KBM-7 (cell line): ENCODE results near the gene PNPLA7.
"Not testable (repeated sequence)": the region's sequence is repeated elsewhere in the genome, so short reads cannot be mapped to it uniquely, and the experiment has no call there.

Experiments used
- DNase-seq: peaks from one replicate; pipeline ENCODE4 v3.0.0-alpha.2; 2015
- in situ Hi-C: fragments of 300-500 bp; cut with MboI; formaldehyde crosslinking; loops from 2 replicates; pipeline ENCODE4 v1.14.3; 2020; ENCODE audit warnings: low sequenced_read_pairs, low pct_unique_long_range_greater_than_20kb, mixed read lengths

PNPLA7 gene

DNA sequence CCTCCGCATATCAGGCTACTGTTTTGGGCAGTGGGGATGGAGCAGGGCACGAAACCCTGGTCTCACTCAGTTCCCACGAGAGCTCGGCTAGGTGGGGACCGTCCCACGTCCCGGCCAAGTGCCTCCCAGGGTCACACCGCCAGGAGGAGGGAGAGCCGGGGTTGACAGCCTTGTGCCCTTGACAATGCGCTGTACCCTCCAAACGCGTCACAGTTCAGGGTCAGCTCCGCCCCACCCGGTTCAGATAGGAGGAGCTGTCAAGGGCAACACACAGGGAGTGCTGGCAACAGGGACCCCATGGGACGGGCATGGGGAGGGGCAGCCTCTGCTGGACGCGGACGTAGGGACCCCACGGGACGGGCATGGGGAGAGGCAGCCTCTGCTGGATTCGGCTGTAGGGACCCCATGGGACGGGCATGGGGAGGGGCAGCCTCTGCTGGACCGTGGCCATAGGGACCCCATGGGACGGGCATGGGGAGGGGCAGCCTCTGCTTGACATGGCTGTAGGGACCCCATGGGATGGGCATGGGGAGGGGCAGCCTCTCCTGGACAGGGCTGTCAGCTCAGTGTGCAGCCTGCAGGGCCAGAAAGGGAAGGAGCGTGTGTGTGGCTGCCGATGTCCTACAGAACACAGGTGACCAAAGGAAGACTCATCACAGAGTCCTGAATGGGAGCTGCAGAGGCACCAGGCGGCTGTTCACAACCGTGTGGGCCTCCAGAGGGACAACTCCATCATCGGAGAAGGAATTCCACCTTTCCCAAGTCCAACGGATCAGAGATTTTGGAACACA is 29.4 kb downstream of the PNPLA7 start:
- in situ Hi-C loops, result no loop called here
- no peak for DNase-seq

DNA sequence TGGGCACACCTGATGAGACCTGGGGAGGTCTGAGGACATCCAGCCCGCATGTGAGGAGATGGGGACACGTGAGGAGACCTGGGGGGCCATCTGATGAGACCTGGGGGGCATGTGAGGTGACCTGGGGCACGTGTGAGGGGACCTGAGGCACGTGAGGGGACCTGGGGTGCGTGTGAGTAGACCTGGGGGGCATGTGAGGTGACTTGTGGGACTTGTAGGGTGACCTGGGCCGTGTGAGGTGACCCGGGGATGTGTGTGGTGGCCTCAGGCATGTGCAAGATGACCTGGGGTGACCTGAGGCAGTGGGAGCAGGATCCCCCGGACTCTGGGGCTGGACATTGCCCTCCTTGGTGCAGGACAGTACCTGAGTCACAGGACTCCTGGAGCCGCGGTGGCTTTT is 30.6 kb downstream of the PNPLA7 start:
- no peak for DNase-seq
- in situ Hi-C loops, result no loop called here

DNA sequence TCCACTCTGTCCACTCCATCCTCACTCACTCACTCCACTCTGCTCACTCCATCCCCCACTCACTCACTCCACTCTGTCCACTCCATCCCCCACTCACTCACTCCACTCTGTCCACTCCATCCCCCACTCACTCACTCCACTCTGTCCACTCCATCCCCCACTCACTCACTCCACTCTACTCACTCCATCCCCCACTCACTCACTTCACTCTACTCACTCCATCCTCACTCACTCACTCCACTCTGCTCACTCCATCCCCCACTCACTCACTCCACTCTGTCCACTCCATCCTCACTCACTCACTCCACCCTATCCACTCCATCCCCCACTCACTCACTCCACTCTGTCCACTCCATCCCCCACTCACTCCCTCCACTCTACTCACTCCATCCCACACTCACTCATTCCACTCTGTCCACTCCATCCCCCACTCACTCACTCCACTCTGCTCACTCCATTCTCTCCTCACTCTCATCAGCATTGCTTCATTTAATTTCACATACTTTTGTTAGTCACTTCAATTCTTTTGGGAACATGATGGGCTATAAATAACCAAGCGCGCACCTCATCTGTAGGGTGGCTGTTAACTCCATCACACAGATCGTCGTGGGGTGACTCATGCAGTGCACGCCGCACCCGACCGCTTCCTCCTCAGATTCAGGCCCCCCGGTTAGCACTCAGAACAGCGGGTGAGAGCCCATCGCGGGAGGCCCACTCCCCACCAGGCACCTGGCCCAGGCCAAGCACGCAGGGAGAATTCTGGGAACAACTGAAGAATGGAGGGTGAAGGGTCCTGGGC is 31.3 kb downstream of the PNPLA7 start:
- DNase-seq, in situ Hi-C loops: not testable (repeated sequence)

DNA sequence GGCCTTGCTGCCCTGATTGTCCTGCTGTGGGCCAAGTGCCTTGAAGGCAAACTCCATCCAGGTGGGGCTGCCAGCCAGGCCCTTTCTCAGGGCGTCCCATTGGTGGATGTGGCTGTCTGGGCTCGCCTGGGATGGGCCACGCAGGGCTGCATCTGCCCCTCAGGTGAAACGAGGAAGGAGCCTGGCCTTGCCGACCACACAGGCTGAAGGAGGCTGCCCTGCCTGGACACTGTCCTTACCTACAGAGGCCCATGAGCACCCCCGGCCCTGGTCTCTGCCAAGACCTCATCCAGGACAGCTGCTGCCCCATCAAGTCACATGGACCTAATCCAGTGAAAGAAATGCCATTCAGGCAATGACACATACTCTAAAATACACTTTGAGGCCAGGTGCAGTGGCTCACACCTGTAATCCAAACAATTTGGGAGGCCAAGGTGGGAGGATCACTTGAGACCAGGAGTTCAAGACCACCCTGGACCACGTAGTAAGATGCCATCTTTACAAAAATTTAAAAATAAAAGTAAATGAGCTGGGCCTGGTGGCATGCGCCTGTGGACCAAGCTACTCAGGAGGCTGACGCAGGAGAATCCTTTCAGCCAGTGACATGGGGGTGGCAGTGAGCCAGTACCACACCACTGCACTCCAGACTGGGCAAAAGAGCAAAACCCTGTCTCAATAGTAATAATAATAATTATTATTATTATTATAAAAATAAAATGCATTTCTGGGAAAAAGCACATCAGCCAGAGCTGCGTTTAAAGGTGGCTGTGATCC is 33.9 kb downstream of the PNPLA7 start:
- no peak for DNase-seq
- in situ Hi-C loops, result no loop called here

DNA sequence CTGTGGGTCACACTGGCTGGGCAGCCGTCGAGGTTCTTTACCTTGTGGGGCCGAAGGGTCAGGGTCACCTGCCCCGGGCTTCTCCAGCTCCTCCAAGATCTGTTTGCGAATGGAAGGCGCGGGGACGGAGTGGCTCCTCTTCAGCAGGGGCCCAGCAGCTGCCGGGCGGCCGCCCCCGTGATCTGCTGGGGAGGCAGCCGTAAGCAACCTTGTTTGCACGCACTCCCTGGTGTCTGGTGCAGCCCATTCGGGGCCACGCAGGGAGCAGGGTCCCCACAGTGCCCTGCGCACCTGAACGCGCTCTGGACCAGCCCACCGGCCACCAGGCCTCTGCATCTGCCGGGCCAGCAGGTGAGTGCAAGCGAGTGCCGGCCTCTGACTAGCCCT is 34.9 kb downstream of the PNPLA7 start:
- DNase-seq, result no peak
- in situ Hi-C loops, result no loop called here

DNA sequence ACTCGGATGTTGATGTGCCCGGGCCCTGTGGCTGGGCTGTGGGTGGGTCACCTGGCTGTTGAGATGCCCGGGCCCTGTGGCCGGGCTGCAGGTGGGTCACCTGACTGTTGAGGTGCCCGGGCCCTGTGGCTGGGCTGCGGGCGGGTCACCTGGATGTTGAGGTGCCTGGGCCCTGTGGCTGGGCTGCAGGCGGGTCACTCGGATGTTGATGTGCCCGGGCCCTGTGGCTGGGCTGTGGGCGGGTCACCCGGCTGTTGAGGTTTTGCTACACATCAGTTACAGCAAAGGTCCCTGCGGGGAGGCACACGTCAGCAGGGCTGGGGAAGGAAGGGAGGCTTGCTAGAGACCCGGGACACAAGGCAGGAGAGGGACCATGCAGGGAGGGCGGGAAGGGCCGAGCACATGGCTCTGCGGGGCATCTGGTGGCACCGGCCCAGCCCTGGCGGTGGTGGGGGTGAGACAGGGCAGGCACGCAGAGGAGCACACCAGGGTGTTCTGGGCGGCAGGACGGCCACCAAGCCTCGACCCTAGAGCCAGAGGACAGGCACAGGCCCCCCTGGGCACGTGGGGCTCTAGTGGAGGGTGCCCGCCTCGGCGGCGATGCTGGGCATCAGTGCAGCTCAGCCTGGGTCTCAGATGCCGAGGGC is 35.4 kb downstream of the PNPLA7 start:
- in situ Hi-C loops, result no loop called here
- no peak for DNase-seq

DNA sequence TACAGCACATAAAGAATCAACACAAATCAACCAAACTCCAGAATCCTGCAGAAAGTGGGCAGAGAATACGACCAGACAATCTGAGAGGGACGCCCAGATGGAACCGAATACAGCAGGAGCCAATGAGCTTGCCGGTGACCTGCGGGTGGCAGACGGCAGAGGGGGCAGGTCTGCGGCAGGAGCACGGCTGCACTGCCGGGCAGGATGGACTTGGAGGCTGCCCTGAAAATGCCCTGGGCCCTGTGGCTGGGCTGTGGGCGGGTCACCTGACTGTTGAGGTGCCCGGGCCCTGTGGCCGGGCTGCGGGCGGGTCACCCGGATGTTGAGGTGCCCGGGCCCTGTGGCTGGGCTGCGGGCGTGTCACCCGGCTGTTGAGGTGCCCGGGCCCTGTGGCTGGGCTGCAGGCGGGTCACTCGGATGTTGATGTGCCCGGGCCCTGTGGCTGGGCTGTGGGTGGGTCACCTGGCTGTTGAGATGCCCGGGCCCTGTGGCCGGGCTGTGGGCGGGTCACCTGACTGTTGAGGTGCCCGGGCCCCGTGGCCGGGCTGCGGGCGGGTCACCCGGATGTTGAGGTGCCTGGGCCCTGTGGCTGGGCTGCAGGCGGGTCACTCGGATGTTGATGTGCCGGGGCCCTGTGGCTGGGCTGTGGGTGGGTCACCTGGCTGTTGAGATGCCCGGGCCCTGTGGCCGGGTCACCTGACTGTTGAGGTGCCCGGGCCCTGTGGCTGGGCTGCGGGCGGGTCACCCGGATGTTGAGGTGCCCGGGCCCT is 36.2 kb downstream of the PNPLA7 start:
- in situ Hi-C loops, DNase-seq: not testable (repeated sequence)

DNA sequence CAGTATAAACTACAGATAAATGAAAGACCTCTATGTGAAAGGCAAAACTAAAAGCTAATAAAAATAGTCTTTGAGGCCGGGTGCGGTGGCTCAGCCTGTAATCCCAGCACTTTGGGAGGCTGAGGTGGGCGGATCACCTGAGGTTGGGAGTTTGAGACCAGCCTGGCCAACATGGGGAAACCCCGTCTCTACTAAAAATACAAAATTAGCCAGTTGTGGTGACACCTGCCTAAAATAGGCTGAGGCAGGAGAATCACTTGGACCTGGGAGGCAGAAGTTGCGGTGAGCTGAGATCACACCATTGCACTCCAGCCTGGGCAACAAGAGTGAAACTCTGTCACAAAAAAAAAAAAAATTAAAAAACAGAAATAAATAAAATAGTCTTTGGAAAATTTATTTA is 37.1 kb downstream of the PNPLA7 start:
- DNase-seq, in situ Hi-C loops: not testable (repeated sequence)

DNA sequence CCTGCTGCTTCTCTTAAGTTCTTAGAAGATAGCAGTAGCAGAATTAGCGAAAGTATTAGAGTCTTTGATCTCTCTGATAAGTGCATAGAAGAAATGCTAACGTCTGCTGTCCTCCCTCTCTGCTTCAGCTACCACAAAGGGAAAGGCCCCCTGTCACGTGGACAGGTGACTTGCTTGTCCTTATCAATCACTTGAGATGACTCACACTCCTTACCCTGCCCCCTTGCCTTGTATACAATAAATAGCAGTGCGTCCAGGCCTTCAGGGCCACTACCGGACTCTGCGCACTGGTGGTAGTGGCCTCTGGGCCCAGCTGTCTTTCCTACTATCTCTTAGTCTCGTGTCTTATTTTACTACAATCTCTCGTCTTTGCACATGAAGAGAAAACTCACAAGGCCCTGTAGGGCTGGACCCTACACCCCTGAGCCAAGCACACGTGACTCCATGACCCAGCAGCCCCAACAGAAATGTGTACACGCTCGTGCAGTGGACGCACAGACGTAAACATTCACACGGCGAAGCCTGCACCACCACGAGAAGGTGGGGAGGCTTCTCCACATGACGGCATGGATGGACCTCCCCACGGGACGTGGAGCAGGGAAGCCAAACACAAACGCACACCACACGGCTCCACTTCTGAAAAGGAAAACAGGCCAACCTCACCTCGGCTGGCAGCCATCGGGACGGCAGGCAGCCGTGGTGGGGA is 38.3 kb downstream of the PNPLA7 start:
- in situ Hi-C loops, result no loop called here

DNA sequence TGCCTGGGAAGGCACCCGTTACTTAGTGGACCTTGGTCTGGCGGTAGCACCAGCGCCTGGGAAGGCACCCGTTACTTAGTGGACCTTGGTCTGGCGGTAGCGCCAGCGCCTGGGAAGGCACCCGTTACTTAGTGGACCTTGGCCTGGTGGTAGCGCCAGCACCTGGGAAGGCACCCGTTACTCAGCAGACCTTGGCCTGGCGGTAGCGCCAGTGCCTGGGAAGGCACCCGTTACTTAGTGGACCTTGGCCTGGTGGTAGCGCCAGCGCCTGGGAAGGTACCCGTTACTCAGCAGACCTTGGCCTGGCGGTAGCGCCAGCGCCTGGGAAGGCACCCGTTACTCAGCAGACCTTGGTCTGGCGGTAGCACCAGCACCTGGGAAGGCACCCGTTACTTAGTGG is 39.1 kb downstream of the PNPLA7 start:
- in situ Hi-C loops, DNase-seq: not testable (repeated sequence)

More for the DNA sequence above, 38.3 kb downstream of the PNPLA7 start:
- DNase-seq, result no peak

DNA sequence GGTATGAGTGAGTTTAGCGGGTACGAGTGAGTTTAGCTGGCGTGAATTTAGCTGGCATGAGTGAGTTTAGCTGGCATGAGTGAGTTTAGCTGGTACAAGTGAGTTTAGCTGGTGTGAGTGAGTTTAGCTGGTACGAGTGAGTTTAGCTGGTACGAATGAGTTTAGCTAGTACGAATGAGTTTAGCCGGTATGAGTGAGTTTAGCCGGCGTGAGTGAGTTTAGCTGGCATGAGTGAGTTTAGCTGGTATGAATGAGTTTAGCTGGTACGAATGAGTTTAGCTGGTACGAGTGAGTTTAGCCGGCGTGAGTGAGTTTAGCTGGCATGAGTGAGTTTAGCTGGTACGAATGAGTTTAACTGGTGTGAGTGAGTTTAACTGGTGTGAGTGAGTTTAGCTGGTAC is 41.0 kb downstream of the PNPLA7 start:
- in situ Hi-C loops, result no loop called here

DNA sequence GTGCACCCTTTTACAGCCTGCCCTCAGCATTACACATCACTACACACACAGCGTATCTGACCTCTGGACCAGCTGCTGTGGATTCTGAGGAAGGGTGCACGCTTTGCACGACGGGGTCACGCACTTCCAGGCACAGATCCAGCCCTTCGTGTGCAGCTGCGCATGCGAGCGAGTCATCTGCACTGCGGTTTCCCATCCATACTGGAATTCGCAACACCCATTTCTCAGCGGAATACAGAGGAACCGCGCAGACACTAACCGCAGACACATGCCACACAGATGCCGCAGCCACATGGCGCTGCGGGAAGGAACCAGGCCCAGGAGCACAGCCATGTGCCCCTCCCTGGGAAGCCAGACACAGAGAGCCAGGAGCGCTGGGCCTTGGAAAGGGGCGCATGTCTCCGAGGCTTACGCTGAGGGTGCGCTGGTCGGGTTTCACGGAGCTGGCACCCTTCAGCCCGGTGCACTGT is 43.5 kb downstream of the PNPLA7 start:
- in situ Hi-C loops, result no loop called here
- DNase-seq, result no peak

More for the DNA sequence above, 41.0 kb downstream of the PNPLA7 start:
- no peak for DNase-seq

DNA sequence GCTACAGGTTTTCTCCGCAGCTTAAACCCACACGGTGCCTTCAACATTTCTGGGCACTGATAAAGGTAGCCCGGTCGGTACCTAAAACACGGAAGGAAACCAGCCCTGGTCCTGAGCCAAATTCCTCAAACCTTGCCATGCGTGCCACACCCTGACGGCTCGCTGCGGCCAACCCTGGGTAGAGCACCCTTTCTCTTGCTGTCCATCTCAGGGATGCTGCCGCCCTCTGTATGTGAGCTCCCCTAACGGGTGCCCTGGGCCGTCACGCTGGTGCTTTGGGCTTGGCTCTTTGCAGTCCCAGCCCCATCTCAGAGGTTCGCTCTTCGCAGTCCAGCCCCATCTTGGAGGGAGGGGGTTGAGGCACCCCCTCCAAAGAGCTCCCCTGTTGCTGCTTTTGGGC is 43.9 kb downstream of the PNPLA7 start:
- in situ Hi-C loops, result no loop called here
- no peak for DNase-seq

DNA sequence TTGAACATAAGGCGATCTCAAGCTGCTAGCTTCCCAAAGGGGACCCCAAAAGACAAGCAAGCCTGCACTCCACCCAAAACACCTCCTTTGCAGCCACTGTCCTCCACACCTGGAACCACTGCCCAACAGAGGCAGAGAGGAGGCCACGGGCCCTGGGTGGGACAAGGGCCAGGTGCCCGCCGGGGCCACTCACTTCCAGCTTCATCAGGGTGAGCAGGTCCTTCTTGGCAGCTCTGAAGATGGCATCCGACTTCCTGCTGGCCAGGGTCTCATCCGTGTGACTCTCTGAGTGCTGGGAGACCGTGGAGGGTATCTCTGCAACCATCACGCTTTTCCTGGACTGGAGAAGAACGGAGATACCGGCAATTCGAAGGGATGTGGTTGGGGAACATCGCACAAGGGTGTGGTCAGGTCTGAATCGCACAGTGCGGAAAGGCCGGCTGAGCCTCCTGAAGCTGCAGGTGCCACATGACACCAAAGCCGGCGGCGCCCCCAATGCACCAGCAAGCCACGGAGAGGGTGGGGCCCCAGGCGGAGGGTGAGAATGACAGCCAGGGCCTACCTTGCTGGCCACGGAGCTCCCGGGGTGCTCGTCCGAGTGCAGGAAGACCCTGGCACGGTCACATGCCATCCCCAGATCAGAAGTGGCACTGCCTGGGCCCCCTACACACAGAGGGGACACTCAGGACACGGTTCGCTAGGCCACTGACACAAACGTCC is 44.6 kb downstream of the PNPLA7 start:
- DNase-seq, result no peak
- in situ Hi-C loops, result no loop called here

DNA sequence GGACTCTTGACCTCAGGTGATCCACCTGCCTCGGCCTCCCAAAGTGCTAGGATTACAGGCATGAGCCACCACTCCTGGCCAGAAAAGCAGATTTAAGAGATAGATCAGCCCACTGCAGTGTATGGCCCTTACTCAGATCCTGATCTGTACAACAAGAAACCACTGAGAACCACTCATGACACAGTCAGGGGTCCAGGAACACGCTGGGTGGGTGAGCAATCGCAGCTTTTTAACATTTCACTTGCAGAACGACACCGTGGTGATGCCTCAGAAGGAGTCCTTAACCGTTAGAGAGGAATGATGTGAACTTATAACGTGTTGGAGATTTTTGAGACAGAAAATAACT is 45.8 kb downstream of the PNPLA7 start:
- no peak for DNase-seq
- in situ Hi-C loops, result no loop called here

DNA sequence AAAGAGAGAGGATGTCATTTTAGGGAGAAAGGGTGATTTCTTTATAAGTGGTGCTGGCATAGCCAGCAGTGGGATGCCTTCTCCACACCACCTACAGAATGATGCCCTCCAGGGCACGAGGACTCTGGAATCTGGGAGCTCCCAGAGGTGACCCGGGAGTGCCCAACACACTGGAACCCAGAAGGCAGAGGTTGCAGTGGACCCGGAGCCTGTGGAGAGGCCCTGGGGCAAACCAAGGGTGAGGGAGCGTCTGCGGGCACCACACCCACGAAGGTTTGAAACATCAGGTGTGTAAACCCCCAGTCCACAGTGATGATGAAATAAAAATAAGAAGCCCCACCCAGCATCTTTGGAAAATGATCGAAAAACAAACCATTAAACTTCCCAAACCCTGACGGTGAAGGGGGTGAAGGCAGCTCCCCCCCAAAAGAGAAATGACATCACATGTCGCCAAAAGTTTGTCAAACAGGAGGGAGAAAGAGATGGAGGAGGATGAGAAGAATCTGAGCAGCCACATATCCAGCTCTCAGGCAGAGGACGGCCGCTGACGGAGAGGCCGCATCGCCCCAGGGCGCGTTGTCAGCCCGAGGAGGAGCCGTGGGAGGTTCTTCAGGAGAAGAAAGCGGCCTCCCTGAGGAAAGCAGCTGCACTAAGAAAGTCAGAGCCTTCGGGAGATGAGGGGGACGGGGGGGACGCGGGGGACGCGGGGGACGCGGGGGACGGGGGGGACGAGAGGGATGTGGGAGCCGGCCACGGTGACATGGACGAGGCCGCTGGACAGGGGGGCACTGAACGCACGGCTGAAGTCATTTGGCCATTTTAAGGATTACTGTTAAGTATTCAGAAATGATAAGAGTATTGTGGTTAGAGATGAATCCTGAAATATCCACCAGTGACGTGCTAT is 47.9 kb downstream of the PNPLA7 start:
- in situ Hi-C loops, result no loop called here
- no peak for DNase-seq
